ENCODE results near the gene FSIP1.

The FSIP1 gene

GRCh38 chr15:39752246-39752645, 30.4 kb downstream of the FSIP1 start:
- Histone ChIP-seq H3K27me3 (ENCODE audit: low read depth, low read length) (no peaks in the 10 kb centered on the region), H3K4me3 (ENCODE audit: low read depth in 1 of 2, low read length in 2 of 2) (no peak overlapping the region), H3K4me1 (ENCODE audit: control insufficient read depth in 1 of 2, insufficient read depth in 2 of 2, low read length in 2 of 2) (peaks cover 0 to 9% of the 10 kb centered on the region in 2 donors), H3K9me3 (ENCODE audit: control insufficient read depth in 1 of 2, low read length in 2 of 2) (no peaks in the 10 kb centered on the region), H3K36me3 (ENCODE audit: control insufficient read depth in 1 of 2, insufficient read depth in 2 of 2, low read length in 2 of 2) (no peaks in the 10 kb centered on the region), H3K27ac (ENCODE audit: low read length) (no peak overlapping the region)

GRCh38 chr15:39748276-39748675, 34.4 kb downstream of the FSIP1 start:
- H3K36me3 ChIP-seq (ENCODE audit: control insufficient read depth in 1 of 2, insufficient read depth in 2 of 2, low read length in 2 of 2), result no peaks in the 10 kb centered on the region
- no peak overlapping the region for H3K4me3 ChIP-seq (ENCODE audit: low read depth in 1 of 2, low read length in 2 of 2)
- no peaks in the 10 kb centered on the region for H3K27me3 ChIP-seq (ENCODE audit: low read depth, low read length)
- H3K9me3 ChIP-seq (ENCODE audit: control insufficient read depth in 1 of 2, low read length in 2 of 2), result no peaks in the 10 kb centered on the region
- H3K4me1 ChIP-seq (ENCODE audit: control insufficient read depth in 1 of 2, insufficient read depth in 2 of 2, low read length in 2 of 2), result peaks cover 0 to 9% of the 10 kb centered on the region in 2 donors
- no peak overlapping the region for H3K27ac ChIP-seq (ENCODE audit: low read length)

DNA sequence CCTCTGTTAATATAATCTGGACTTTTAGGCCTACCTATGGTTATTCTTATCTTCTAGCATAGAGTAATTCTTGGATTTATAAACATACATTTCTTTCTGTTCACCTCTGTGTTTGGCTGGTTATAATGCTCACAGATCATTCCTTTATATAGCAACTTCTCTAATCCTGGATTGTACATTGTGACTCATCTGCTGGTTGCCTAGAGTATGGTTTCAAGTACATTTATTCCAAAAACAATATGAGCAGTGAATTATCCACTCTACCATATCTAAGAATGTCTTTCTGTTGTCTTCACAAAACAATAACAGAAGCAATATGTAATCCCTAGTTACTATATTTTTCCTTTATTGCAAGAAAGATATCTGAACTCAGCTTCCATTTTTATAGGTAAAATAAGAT, 35.3 kb downstream of the FSIP1 start:
- Histone ChIP-seq H3K9me3 (ENCODE audit: control insufficient read depth in 1 of 2, low read length in 2 of 2) (no peaks in the 10 kb centered on the region), H3K4me1 (ENCODE audit: control insufficient read depth in 1 of 2, insufficient read depth in 2 of 2, low read length in 2 of 2) (peaks cover 0 to 9% of the 10 kb centered on the region in 2 donors), H3K27me3 (ENCODE audit: low read depth, low read length) (no peaks in the 10 kb centered on the region), H3K4me3 (ENCODE audit: low read depth in 1 of 2, low read length in 2 of 2) (no peak overlapping the region), H3K27ac (ENCODE audit: low read length) (no peak overlapping the region), H3K36me3 (ENCODE audit: control insufficient read depth in 1 of 2, insufficient read depth in 2 of 2, low read length in 2 of 2) (no peaks in the 10 kb centered on the region)

DNA sequence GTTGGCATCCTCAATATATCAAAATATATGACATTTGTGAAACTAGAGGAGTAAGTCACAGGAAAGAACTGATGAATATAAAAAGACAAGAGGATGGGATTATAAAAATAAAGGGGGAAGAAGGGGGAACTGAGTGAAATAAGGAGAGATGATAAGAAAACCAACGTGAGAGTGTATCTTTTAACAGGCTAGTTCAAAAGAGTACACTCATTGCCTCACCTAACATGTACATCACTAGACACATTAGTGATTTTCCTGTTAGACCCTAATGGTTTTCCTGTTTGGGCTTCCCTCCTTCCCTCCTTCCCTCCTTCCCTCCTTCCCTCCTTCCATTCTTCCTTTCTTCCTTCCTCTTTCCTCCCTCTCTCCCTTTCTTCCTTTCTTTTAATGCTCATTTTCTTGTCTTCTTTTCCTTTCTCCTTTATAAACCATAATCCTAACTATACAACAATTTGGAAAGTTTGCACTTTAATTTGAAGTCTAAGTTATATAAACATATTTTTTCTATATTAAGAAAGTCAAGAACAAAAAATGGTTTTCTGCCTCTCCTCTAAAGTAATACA, 35.8 kb downstream of the FSIP1 start:
- Histone ChIP-seq H3K9me3 (ENCODE audit: control insufficient read depth in 1 of 2, low read length in 2 of 2) (no peaks in the 10 kb centered on the region), H3K4me1 (ENCODE audit: control insufficient read depth in 1 of 2, insufficient read depth in 2 of 2, low read length in 2 of 2) (peaks cover 0 to 9% of the 10 kb centered on the region in 2 donors), H3K27me3 (ENCODE audit: low read depth, low read length) (no peaks in the 10 kb centered on the region), H3K36me3 (ENCODE audit: control insufficient read depth in 1 of 2, insufficient read depth in 2 of 2, low read length in 2 of 2) (no peaks in the 10 kb centered on the region), H3K27ac (ENCODE audit: low read length) (no peak overlapping the region), H3K4me3 (ENCODE audit: low read depth in 1 of 2, low read length in 2 of 2) (no peak overlapping the region)

- peaks cover 0 to 9% of the 10 kb centered on the region in 2 donors for H3K4me1 ChIP-seq (ENCODE audit: control insufficient read depth in 1 of 2, insufficient read depth in 2 of 2, low read length in 2 of 2)
- no peaks in the 10 kb centered on the region for H3K9me3 ChIP-seq (ENCODE audit: control insufficient read depth in 1 of 2, low read length in 2 of 2)
- no peak overlapping the region for H3K4me3 ChIP-seq (ENCODE audit: low read depth in 1 of 2, low read length in 2 of 2)
- H3K27me3 ChIP-seq (ENCODE audit: low read depth, low read length), result no peaks in the 10 kb centered on the region
- no peak overlapping the region for H3K27ac ChIP-seq (ENCODE audit: low read length)
- H3K36me3 ChIP-seq (ENCODE audit: control insufficient read depth in 1 of 2, insufficient read depth in 2 of 2, low read length in 2 of 2), result no peaks in the 10 kb centered on the region
Observed at GRCh38 chr15:39746176-39746575, 36.5 kb downstream of the FSIP1 start.

DNA sequence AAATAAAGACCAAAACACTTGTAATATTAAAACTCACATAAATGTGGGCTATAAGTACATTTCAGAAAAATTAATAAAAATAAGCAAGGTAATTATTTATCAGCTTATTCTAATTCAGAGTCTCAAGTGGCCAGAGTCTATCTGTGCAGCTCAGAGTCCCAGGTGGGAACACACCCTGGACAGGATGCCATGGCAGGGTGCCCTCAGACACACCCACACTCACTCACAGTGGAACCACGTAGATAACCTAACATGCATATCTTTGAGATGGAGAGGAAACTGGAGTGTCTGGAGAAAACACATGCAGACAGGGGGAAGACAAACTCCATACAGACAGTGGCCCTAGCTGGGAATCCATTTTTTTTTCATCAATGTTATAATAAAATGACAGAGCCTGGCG, 37.2 kb downstream of the FSIP1 start:
- H3K9me3 ChIP-seq (ENCODE audit: control insufficient read depth in 1 of 2, low read length in 2 of 2), result no peaks in the 10 kb centered on the region

DNA sequence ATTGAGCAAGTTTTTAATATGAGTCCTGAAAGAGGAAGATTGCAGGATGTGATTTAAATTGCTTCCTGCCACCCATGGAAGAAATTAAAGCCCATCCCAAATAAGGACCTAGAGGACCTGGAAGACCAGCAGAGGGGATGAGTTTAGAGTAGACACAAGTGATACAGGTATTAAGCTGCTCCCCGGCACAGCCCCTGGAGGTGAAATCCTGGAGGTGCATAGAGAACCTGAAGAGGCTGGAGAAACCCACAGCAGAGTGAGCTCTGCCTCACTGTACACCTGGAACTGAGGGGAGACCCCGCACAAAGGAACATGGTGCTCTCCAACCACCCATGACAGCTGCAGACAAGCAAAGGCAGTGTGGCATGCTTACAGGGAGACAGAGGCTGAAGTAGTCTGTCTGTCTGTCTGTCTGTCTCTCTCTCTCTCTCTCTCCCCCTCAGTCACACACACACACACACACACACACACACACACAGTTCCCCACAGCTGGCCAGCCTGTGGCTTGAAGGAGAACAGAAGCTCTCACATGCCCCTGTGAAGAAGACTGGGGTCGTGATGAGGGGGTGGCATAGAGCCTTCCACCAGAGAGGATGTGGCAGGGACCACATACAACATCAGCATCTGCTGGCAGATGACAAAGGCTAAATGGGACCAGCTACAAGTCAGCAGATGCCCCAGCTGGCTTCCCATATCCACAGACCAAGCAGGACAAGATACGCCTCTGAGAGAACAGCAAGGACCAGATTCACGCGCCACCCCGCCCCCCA, 38.1 kb downstream of the FSIP1 start:
- no peak overlapping the region for H3K27ac ChIP-seq (ENCODE audit: low read length)

More for the DNA sequence above, 37.2 kb downstream of the FSIP1 start:
- Histone ChIP-seq H3K27ac (ENCODE audit: low read length) (no peak overlapping the region), H3K4me3 (ENCODE audit: low read depth in 1 of 2, low read length in 2 of 2) (no peak overlapping the region), H3K4me1 (ENCODE audit: control insufficient read depth in 1 of 2, insufficient read depth in 2 of 2, low read length in 2 of 2) (peaks cover 0 to 9% of the 10 kb centered on the region in 2 donors), H3K36me3 (ENCODE audit: control insufficient read depth in 1 of 2, insufficient read depth in 2 of 2, low read length in 2 of 2) (no peaks in the 10 kb centered on the region), H3K27me3 (ENCODE audit: low read depth, low read length) (no peaks in the 10 kb centered on the region)

GRCh38 chr15:39743611-39744010, 39.0 kb downstream of the FSIP1 start:
- no peaks in the 10 kb centered on the region for H3K36me3 ChIP-seq (ENCODE audit: control insufficient read depth in 1 of 2, insufficient read depth in 2 of 2, low read length in 2 of 2)
- no peak overlapping the region for H3K27ac ChIP-seq (ENCODE audit: low read length)
- H3K9me3 ChIP-seq (ENCODE audit: control insufficient read depth in 1 of 2, low read length in 2 of 2), result no peaks in the 10 kb centered on the region
- peaks cover 0 to 9% of the 10 kb centered on the region in 2 donors for H3K4me1 ChIP-seq (ENCODE audit: control insufficient read depth in 1 of 2, insufficient read depth in 2 of 2, low read length in 2 of 2)
- H3K27me3 ChIP-seq (ENCODE audit: low read depth, low read length), result no peaks in the 10 kb centered on the region
- H3K4me3 ChIP-seq (ENCODE audit: low read depth in 1 of 2, low read length in 2 of 2), result no peak overlapping the region

More for the DNA sequence above, 38.1 kb downstream of the FSIP1 start:
- Histone ChIP-seq H3K4me3 (ENCODE audit: low read depth in 1 of 2, low read length in 2 of 2) (no peak overlapping the region), H3K4me1 (ENCODE audit: control insufficient read depth in 1 of 2, insufficient read depth in 2 of 2, low read length in 2 of 2) (peaks cover 0 to 9% of the 10 kb centered on the region in 2 donors), H3K36me3 (ENCODE audit: control insufficient read depth in 1 of 2, insufficient read depth in 2 of 2, low read length in 2 of 2) (no peaks in the 10 kb centered on the region), H3K27me3 (ENCODE audit: low read depth, low read length) (no peaks in the 10 kb centered on the region), H3K9me3 (ENCODE audit: control insufficient read depth in 1 of 2, low read length in 2 of 2) (no peaks in the 10 kb centered on the region)

GRCh38 chr15:39741258-39741657, 41.4 kb downstream of the FSIP1 start:
- no peaks in the 10 kb centered on the region for H3K4me1 ChIP-seq (ENCODE audit: control insufficient read depth in 1 of 2, insufficient read depth in 2 of 2, low read length in 2 of 2)
- no peak overlapping the region for H3K27ac ChIP-seq (ENCODE audit: low read length)
- no peaks in the 10 kb centered on the region for H3K36me3 ChIP-seq (ENCODE audit: control insufficient read depth in 1 of 2, insufficient read depth in 2 of 2, low read length in 2 of 2)
- no peaks in the 10 kb centered on the region for H3K9me3 ChIP-seq (ENCODE audit: control insufficient read depth in 1 of 2, low read length in 2 of 2)
- no peaks in the 10 kb centered on the region for H3K27me3 ChIP-seq (ENCODE audit: low read depth, low read length)
- H3K4me3 ChIP-seq (ENCODE audit: low read depth in 1 of 2, low read length in 2 of 2), result no peak overlapping the region

DNA sequence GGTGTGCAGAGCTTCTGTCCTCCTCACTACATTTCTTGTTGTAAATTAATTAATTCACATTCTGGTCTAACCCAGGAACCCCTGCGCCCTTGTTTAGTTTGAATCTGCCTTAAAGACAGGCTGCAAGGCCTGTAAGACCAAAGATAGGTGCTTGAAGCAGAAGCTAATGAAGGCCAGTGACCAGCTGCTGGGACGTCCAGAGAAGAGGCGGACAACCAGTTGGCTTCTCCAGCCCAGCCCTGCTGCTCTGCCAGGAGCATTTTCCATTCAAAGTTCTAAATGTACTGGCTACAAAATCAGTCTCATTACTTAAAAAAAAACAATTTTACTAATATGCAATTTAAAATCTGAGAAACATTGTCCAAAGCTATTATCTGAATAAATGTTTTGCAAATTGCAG, 43.6 kb downstream of the FSIP1 start:
- Histone ChIP-seq H3K9me3 (ENCODE audit: control insufficient read depth in 1 of 2, low read length in 2 of 2) (no peaks in the 10 kb centered on the region), H3K36me3 (ENCODE audit: control insufficient read depth in 1 of 2, insufficient read depth in 2 of 2, low read length in 2 of 2) (no peaks in the 10 kb centered on the region), H3K4me1 (ENCODE audit: control insufficient read depth in 1 of 2, insufficient read depth in 2 of 2, low read length in 2 of 2) (no peaks in the 10 kb centered on the region), H3K27ac (ENCODE audit: low read length) (no peak overlapping the region), H3K27me3 (ENCODE audit: low read depth, low read length) (no peaks in the 10 kb centered on the region), H3K4me3 (ENCODE audit: low read depth in 1 of 2, low read length in 2 of 2) (no peak overlapping the region)

GRCh38 chr15:39737196-39737550, 45.5 kb downstream of the FSIP1 start:
- Histone ChIP-seq H3K4me3 (ENCODE audit: low read depth in 1 of 2, low read length in 2 of 2) (no peak overlapping the region), H3K36me3 (ENCODE audit: control insufficient read depth in 1 of 2, insufficient read depth in 2 of 2, low read length in 2 of 2) (no peaks in the 10 kb centered on the region), H3K4me1 (ENCODE audit: control insufficient read depth in 1 of 2, insufficient read depth in 2 of 2, low read length in 2 of 2) (no peaks in the 10 kb centered on the region), H3K27me3 (ENCODE audit: low read depth, low read length) (no peaks in the 10 kb centered on the region), H3K27ac (ENCODE audit: low read length) (no peak overlapping the region), H3K9me3 (ENCODE audit: control insufficient read depth in 1 of 2, low read length in 2 of 2) (no peaks in the 10 kb centered on the region)
